ENCODE measurements around the gene KANK2. TPM values are rescaled to one million over a fixed set of nuclear protein-coding genes. Genes with fewer than 3 reads are reported as not detected.
A peak's percentile ranks its signal among the peaks of the same experiment; 100 is the strongest.

The KANK2 gene
- total and polyA plus RNA-seq, 2 of the 13 experiments (the other 11 are each of a cell fraction or from before 2014, with no cell fraction given) = 5.7 to 12.9 TPM

DNA sequence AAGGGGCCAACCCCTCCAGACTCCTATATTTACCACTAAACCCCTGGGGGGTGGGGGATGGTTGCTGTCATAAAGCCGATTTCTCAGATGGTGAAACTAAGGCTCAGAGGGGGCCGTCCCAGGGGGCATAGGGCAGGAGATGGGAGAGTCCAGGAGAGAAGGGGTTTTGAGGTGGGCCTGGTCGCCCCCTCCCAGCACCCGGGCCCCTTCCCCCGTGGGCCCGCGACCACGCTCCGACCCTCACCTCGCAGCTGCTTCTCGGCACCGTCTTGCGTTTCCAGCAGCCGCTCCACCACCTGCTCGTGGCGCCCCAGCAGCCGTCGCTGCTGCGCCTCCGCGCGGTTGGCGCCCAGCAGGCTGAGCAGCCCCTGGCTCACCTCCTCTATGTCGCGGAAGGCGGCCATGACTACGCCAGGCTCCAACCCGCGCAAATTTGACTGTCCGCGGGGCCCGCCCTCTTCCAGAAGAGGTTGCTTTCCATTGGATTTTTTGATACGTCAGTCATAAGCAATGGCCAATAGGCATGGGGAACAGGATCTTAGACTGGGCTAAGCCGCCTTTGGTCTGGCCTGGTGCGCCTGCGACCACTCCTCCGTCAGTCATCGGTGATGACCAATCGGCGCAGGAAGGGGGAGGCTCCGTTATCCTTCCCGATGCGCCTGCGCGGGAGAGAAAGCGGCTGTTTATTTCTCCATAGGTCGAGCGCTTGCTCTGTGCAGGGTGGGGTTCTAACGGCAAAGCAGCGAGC lies 41.8 kb downstream of the KANK2 start, which contains the start of gene SPC24 (continued):
- no peak for TF ChIP-seq ZNF639 (CRISPR knock-in tag; conservative IDR thresholded peaks at IDR 0.05)
- TF ChIP-seq CREB3 (CRISPR knock-in tag; IDR thresholded peaks at IDR 0.05) = no peak
- no peak for TF ChIP-seq ATRX (CRISPR knock-in tag; IDR thresholded peaks at IDR 0.05; ENCODE audit: borderline replicate concordance)
- peak; percentile 83; the same call in 1 of the 2 replicates for TF ChIP-seq FOXK1 (CRISPR knock-in tag; IDR thresholded peaks at IDR 0.05; ENCODE audit: borderline replicate concordance, low read depth)
- TF ChIP-seq TBX2 (CRISPR knock-in tag; IDR thresholded peaks at IDR 0.05; ENCODE audit: borderline replicate concordance) = peak; percentile 70
- TF ChIP-seq SRSF4 (IDR thresholded peaks at IDR 0.05; ENCODE audit: low read depth, low read length, poor library complexity, severe bottlenecking) = no peak
- TF ChIP-seq, protein P1, sequence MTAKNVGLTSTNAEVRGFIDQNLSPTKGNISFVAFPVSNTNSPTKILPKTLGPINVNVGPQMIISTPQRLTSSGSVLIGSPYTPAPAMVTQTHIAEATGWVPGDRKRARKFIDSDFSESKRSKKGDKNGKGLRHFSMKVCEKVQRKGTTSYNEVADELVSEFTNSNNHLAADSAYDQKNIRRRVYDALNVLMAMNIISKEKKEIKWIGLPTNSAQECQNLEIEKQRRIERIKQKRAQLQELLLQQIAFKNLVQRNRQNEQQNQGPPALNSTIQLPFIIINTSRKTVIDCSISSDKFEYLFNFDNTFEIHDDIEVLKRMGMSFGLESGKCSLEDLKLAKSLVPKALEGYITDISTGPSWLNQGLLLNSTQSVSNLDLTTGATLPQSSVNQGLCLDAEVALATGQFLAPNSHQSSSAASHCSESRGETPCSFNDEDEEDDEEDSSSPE (CRISPR knock-in tag; IDR thresholded peaks at IDR 0.05) = peak; percentile 100
- TF ChIP-seq POLR2AphosphoS2 (IDR thresholded peaks at IDR 0.05; ENCODE audit: low read depth, low read length) = no peak
- TF ChIP-seq ZNF230 (CRISPR knock-in tag; IDR thresholded peaks at IDR 0.05) = 0 out of 2 replicates have a peak, but pooled peaks have one; percentile 15
- no peak for TF ChIP-seq ZNF841 (CRISPR knock-in tag; IDR thresholded peaks at IDR 0.05; ENCODE audit: borderline replicate concordance)
- TF ChIP-seq ZFP36 (IDR thresholded peaks at IDR 0.05; ENCODE audit: borderline replicate concordance, low read depth, low read length, partially characterized antibody) = no peak
- TF ChIP-seq ZNF839 (CRISPR knock-in tag; IDR thresholded peaks at IDR 0.05; ENCODE audit: borderline replicate concordance) = no peak
- peak; percentile 97 for TF ChIP-seq E2F5 (CRISPR knock-in tag; conservative IDR thresholded peaks at IDR 0.05)
- no peak for TF ChIP-seq SALL2 (CRISPR knock-in tag; IDR thresholded peaks at IDR 0.05)
- 0 out of 2 replicates have a peak, but pooled peaks have one; percentile 61 for TF ChIP-seq HOXD1 (CRISPR knock-in tag; IDR thresholded peaks at IDR 0.05)
- TF ChIP-seq KAT7 (CRISPR knock-in tag; IDR thresholded peaks at IDR 0.05; ENCODE audit: borderline replicate concordance) = no peak
- no peak for TF ChIP-seq SRSF9 (IDR thresholded peaks at IDR 0.05; ENCODE audit: borderline replicate concordance, insufficient read depth, low read depth, low read length, poor library complexity, severe bottlenecking)
- TF ChIP-seq HNF1A (IDR thresholded peaks at IDR 0.05; ENCODE audit: low read depth) = no peak
- TF ChIP-seq HNF1A (CRISPR knock-in tag; IDR thresholded peaks at IDR 0.05; ENCODE audit: borderline replicate concordance) = no peak
- TF ChIP-seq MEF2D (CRISPR knock-in tag; IDR thresholded peaks at IDR 0.05) = no peak
- 0 out of 2 replicates have a peak, but pooled peaks have one; percentile 55 for TF ChIP-seq MEIS2 (CRISPR knock-in tag; IDR thresholded peaks at IDR 0.05)

Data from HepG2 (cell line).